Left renal cortex interstitium (tissue), 4 donors: ENCODE results near the gene OR2AG2. TPM values are rescaled to one million over a fixed set of nuclear protein-coding genes. Genes with fewer than 3 reads are reported as not detected.
"Not testable (repeated sequence)": the region's sequence is repeated elsewhere in the genome, so short reads cannot be mapped to it uniquely, and the experiment has no call there.

Experiments
- DNase-seq, 4 donors: peaks; one replicate each; pipeline ENCODE4 v3.0.0-alpha.2; 2013; ENCODE audit warnings: low read depth in 4 of 4, low spot score in 2 of 4, missing footprints in 1 of 4
- polyA plus RNA-seq, 4 donors: library from polyadenylated mRNA; unstranded; fragments of 120-200 nt; gene quantifications; one replicate each; pipeline ENCODE4 v1.2.1, GENCODE V29; 2013; ENCODE audit not compliant: insufficient read length in 4 of 4

OR2AG2 gene
- under 1 TPM in 3 of 4 donors, not detected in 1; 0.04 to 0.13 (median 0.05) TPM for polyA plus RNA-seq

GRCh38 chr11:6771926-6772893 lies at the start of gene OR2AG2:
Gene OR2AG2 (minus strand): TSS chr11:6771976. CDS start chr11:6768957, 3,019 bp downstream.
- DNase-seq: no peak

GRCh38 chr11:6818967-6819366 lies 47.2 kb upstream of the OR2AG2 start:
- DNase-seq: no peak

- no peak for DNase-seq
Observed at GRCh38 chr11:6817694-6818093, 45.9 kb upstream of the OR2AG2 start.

- no peak for DNase-seq
Observed at GRCh38 chr11:6813656-6814055, 41.9 kb upstream of the OR2AG2 start.

GRCh38 chr11:6812390-6813005 lies 40.7 kb upstream of the OR2AG2 start:
- peak in 1 of 4 donors; percentile 7 for DNase-seq

GRCh38 chr11:6801075-6801474 lies 29.3 kb upstream of the OR2AG2 start:
- not testable (repeated sequence) for DNase-seq

GRCh38 chr11:6799402-6799801 lies 27.6 kb upstream of the OR2AG2 start, which contains the start of gene OR6A2:
Gene OR6A2 (minus strand): TSS chr11:6799689. CDS start chr11:6795708, 3,981 bp downstream.
- no peak for DNase-seq

GRCh38 chr11:6794639-6795038 lies 22.9 kb upstream of the OR2AG2 start:
- no peak for DNase-seq

- DNase-seq: no peak
Observed at GRCh38 chr11:6790546-6790945, 18.8 kb upstream of the OR2AG2 start.

- no peak for DNase-seq
Observed at GRCh38 chr11:6782720-6783119, 10.9 kb upstream of the OR2AG2 start, which contains the start of gene OR2AG1. Gene OR2AG1 (plus strand): TSS chr11:6783020. CDS start chr11:6785038, 2,018 bp downstream.

GRCh38 chr11:6780829-6781228 lies 9.1 kb upstream of the OR2AG2 start:
- DNase-seq: no peak

GRCh38 chr11:6778518-6778917 lies 6.7 kb upstream of the OR2AG2 start:
- DNase-seq: no peak

GRCh38 chr11:6757373-6757967 lies 14.3 kb downstream of the OR2AG2 start:
- peak in 1 of 4 donors; percentile 56 for DNase-seq

- no peak for DNase-seq
Observed at GRCh38 chr11:6755953-6756347, 15.8 kb downstream of the OR2AG2 start.

- DNase-seq: peak in 1 of 4 donors; percentile 44
Observed at GRCh38 chr11:6755303-6755952, 16.3 kb downstream of the OR2AG2 start.

- DNase-seq: no peak
Observed at GRCh38 chr11:6747097-6747668, 24.6 kb downstream of the OR2AG2 start.

- no peak for DNase-seq
Observed at GRCh38 chr11:6746626-6747025, 25.1 kb downstream of the OR2AG2 start.

- no peak for DNase-seq
Observed at GRCh38 chr11:6746086-6746618, 25.6 kb downstream of the OR2AG2 start.

GRCh38 chr11:6745465-6746015 lies 26.2 kb downstream of the OR2AG2 start:
- no peak for DNase-seq

- DNase-seq: no peak
Observed at GRCh38 chr11:6745018-6745417, 26.8 kb downstream of the OR2AG2 start.
